ENCODE measurements around the gene TRABD2B. TPM values are rescaled to one million over a fixed set of nuclear protein-coding genes. Genes with fewer than 3 reads are reported as not detected.

Gene TRABD2B
- total RNA-seq, 4 donors from 2014 or later: 0.83 to 2.6 (median 1.9) TPM

GRCh38 chr1:48002142-48002541 lies 5.0 kb upstream of the TRABD2B start:
- no peak for DNase-seq (ENCODE audit: low spot score in 2 of 2)

GRCh38 chr1:48001696-48002095 lies 4.5 kb upstream of the TRABD2B start:
- H3K9me3 ChIP-seq: no peaks in the 10 kb centered on the region
- H3K4me3 ChIP-seq: no peak overlapping the region
- no peaks in the 10 kb centered on the region for H3K36me3 ChIP-seq
- no peak for DNase-seq (ENCODE audit: low spot score in 2 of 2)
- H3K27me3 ChIP-seq: peaks cover 17% of the 10 kb centered on the region
- 50% methylated on average over 2 of the region's 2 CpGs for WGBS
- TF ChIP-seq POLR2AphosphoS5 (IDR thresholded peaks at IDR 0.05) (no peak), POLR2A (IDR thresholded peaks at IDR 0.05) (no peak), EP300 (IDR thresholded peaks at IDR 0.05) (no peak), CTCF (IDR thresholded peaks at IDR 0.05) (no peak)
- H3K27ac ChIP-seq: no peak overlapping the region
- H3K4me1 ChIP-seq: peaks cover 7% of the 10 kb centered on the region

More at GRCh38 chr1:48002142-48002541, 5.0 kb upstream of the TRABD2B start:
- Histone ChIP-seq H3K9me3 (no peaks in the 10 kb centered on the region), H3K27ac (no peak overlapping the region), H3K4me1 (peaks cover 3% of the 10 kb centered on the region), H3K4me3 (no peak overlapping the region), H3K27me3 (peaks cover 13% of the 10 kb centered on the region), H3K36me3 (no peaks in the 10 kb centered on the region)
- TF ChIP-seq POLR2AphosphoS5 (IDR thresholded peaks at IDR 0.05) (no peak), CTCF (IDR thresholded peaks at IDR 0.05) (no peak), EP300 (IDR thresholded peaks at IDR 0.05) (no peak), POLR2A (IDR thresholded peaks at IDR 0.05) (no peak)
- WGBS: 92% methylated on average over 2 of the region's 2 CpGs

GRCh38 chr1:48000883-48001282 lies 3.7 kb upstream of the TRABD2B start:
- Histone ChIP-seq H3K27ac (no peak overlapping the region), H3K4me1 (peaks cover 15% of the 10 kb centered on the region), H3K4me3 (no peak overlapping the region), H3K27me3 (peaks cover 22% of the 10 kb centered on the region), H3K9me3 (no peaks in the 10 kb centered on the region), H3K36me3 (no peaks in the 10 kb centered on the region)
- DNase-seq (ENCODE audit: low spot score in 2 of 2): no peak
- 100% methylated on average over 1 of the region's 1 CpG for WGBS
- no peak for TF ChIP-seq POLR2A (IDR thresholded peaks at IDR 0.05)

- DNase-seq (ENCODE audit: low spot score in 2 of 2): no peak
- Histone ChIP-seq H3K27ac (no peak overlapping the region), H3K4me1 (peaks cover 18% of the 10 kb centered on the region), H3K4me3 (no peak overlapping the region), H3K9me3 (no peaks in the 10 kb centered on the region), H3K27me3 (peaks cover 25% of the 10 kb centered on the region), H3K36me3 (no peaks in the 10 kb centered on the region)
- WGBS: 92% methylated on average over 4 of the region's 4 CpGs
- TF ChIP-seq EP300 (IDR thresholded peaks at IDR 0.05): no peak
- no peak for TF ChIP-seq POLR2A (IDR thresholded peaks at IDR 0.05)
- no peak for TF ChIP-seq POLR2AphosphoS5 (IDR thresholded peaks at IDR 0.05)
- no peak for TF ChIP-seq CTCF (IDR thresholded peaks at IDR 0.05)
These were observed 1.9 kb upstream of the TRABD2B start for GRCh38 chr1:47999097-47999496.

- Histone ChIP-seq H3K36me3 (no peaks in the 10 kb centered on the region), H3K4me1 (peaks cover 19% of the 10 kb centered on the region)
- no peak for DNase-seq (ENCODE audit: low spot score in 2 of 2)
These were observed 1.3 kb upstream of the TRABD2B start for GRCh38 chr1:47998396-47998990.

More at GRCh38 chr1:47998396-47998990, 1.3 kb upstream of the TRABD2B start:
- H3K9me3 ChIP-seq: no peaks in the 10 kb centered on the region
- 96% methylated on average over 8 of the region's 8 CpGs for WGBS
- H3K27ac ChIP-seq: no peak overlapping the region
- no peak overlapping the region for H3K4me3 ChIP-seq
- H3K27me3 ChIP-seq: peaks cover 25% of the 10 kb centered on the region
- TF ChIP-seq CTCF (IDR thresholded peaks at IDR 0.05) (no peak), EP300 (IDR thresholded peaks at IDR 0.05) (no peak), POLR2AphosphoS5 (IDR thresholded peaks at IDR 0.05) (no peak), POLR2A (IDR thresholded peaks at IDR 0.05) (no peak)
